MCF 10A (cell line): ENCODE results near the gene ADAMTS6. TPM values are rescaled to one million over a fixed set of nuclear protein-coding genes. Genes with fewer than 3 reads are reported as not detected.
"Not testable (repeated sequence)": the region's sequence is repeated elsewhere in the genome, so short reads cannot be mapped to it uniquely, and the experiment has no call there.

ENCODE experiments used
- BruUV-seq: library from RNA; stranded (reverse); fragments of 400-500 nt; replicated peaks from 2 replicates; lab custom pipeline; 2021; lab: Mats Ljungman, UMichigan
- CTCF ChIA-PET: fragments of 300-600 bp; sonication (Branson Sonifier 250); formaldehyde crosslinking; extraction: SDS; loops from one replicate; lab custom pipeline; 2021; ENCODE audit warnings: antibody characterized with exemption, inconsistent platforms; lab: Yijun Ruan, JAX
- POLR2A ChIA-PET: fragments of 300-600, 350-650 bp; sonication (Branson Sonifier 250); formaldehyde crosslinking; extraction: SDS; loops from one replicate; lab custom pipeline; 2020; ENCODE audit warnings: antibody characterized with exemption, inconsistent platforms; lab: Yijun Ruan, JAX
- DNase-seq: peaks from one replicate; pipeline ENCODE4 v3.0.0-alpha.2; 2018; ENCODE audit not compliant: unreplicated experiment
- H3K27ac Mint-ChIP-seq: one replicate; pipeline ENCODE4 v1.8.0; 2022; ENCODE audit warnings: mild to moderate bottlenecking, low read depth, mixed read lengths; ENCODE audit not compliant: unreplicated experiment
- H3K27me3 Mint-ChIP-seq: one replicate; pipeline ENCODE4 v1.8.0; 2022; ENCODE audit warnings: mixed read lengths; ENCODE audit not compliant: insufficient read depth, unreplicated experiment
- H3K36me3 Mint-ChIP-seq: one replicate; pipeline ENCODE4 v1.8.0; 2022; ENCODE audit warnings: mild to moderate bottlenecking, moderate library complexity, mixed read lengths; ENCODE audit not compliant: insufficient read depth, unreplicated experiment
- H3K4me1 Mint-ChIP-seq: one replicate; pipeline ENCODE4 v1.8.0; 2022; ENCODE audit warnings: mixed read lengths; ENCODE audit not compliant: insufficient read depth, unreplicated experiment
- H3K4me3 Mint-ChIP-seq: one replicate; pipeline ENCODE4 v1.8.0; 2022; ENCODE audit warnings: mild to moderate bottlenecking, moderate library complexity, mixed read lengths; ENCODE audit not compliant: unreplicated experiment
- H3K9me3 Mint-ChIP-seq: one replicate; pipeline ENCODE4 v1.8.0; 2022; ENCODE audit warnings: mixed read lengths; ENCODE audit not compliant: unreplicated experiment
- CTCF ChIP-seq: fragments of 200-600 bp; IDR thresholded peaks from one replicate; pipeline ENCODE4 v1.8.0; 2022; ENCODE audit warnings: antibody characterized with exemption, mild to moderate bottlenecking; ENCODE audit not compliant: unreplicated experiment
- intact Hi-C: fragments of 100-400 bp; cut with micrococcal nuclease; formaldehyde crosslinking; loops from 2 replicates; pipeline ENCODE4 v1.14.1; 2022
- total RNA-seq: library from RNA; stranded (reverse); gene quantifications from 2 replicates; pipeline ENCODE4 v1.2.3, GENCODE V29; 2022

Gene ADAMTS6
- total RNA-seq, 1 experiment from 2014 or later = 17.8 TPM

GRCh38 chr5:65383859-65384258 lies 97.9 kb downstream of the ADAMTS6 start:
- Mint-ChIP-seq H3K9me3 (no peaks in the 10 kb centered on the region), H3K4me3 (no peak overlapping the region), H3K36me3 (no peaks in the 10 kb centered on the region), H3K27me3 (no peaks in the 10 kb centered on the region), H3K4me1 (no peaks in the 10 kb centered on the region), H3K27ac (no peak overlapping the region)
- no TSS peak for BruUV-seq
- TF ChIP-seq CTCF = no peak
- POLR2A ChIA-PET = no interaction called here
- CTCF ChIA-PET = no interaction called here
- intact Hi-C loops = no loop called here
- no peak for DNase-seq

- H3K36me3 Mint-ChIP-seq = no peaks in the 10 kb centered on the region
- ChIA-PET CTCF (interaction anchor here (0.7 kb wide), 1 partner anchor 100 kb away, joined by 3 read pairs; no protein-coding TSS in a partner anchor), POLR2A (no interaction called here)
- intact Hi-C loops = no loop called here
- no peak overlapping the region for H3K27ac Mint-ChIP-seq
- no peak for DNase-seq
- H3K4me3 Mint-ChIP-seq = no peak overlapping the region
- no peaks in the 10 kb centered on the region for H3K27me3 Mint-ChIP-seq
- no peak for TF ChIP-seq CTCF
- H3K9me3 Mint-ChIP-seq = no peaks in the 10 kb centered on the region
- H3K4me1 Mint-ChIP-seq = no peaks in the 10 kb centered on the region
- no TSS peak for BruUV-seq
Measured at GRCh38 chr5:65382582-65382981, 99.1 kb downstream of the ADAMTS6 start.

- CTCF ChIA-PET, H3K4me3 Mint-ChIP-seq, H3K27me3 Mint-ChIP-seq, H3K4me1 Mint-ChIP-seq, H3K9me3 Mint-ChIP-seq, POLR2A ChIA-PET, intact Hi-C loops, DNase-seq, BruUV-seq, H3K36me3 Mint-ChIP-seq, H3K27ac Mint-ChIP-seq: not testable (repeated sequence)
Measured at GRCh38 chr5:65370505-65370904, 111.2 kb downstream of the ADAMTS6 start.

- no peaks in the 10 kb centered on the region for H3K9me3 Mint-ChIP-seq
- ChIA-PET POLR2A (interaction anchor here (0.7 kb wide), 1 partner anchor 17 kb away, joined by 3 read pairs; no protein-coding TSS in a partner anchor), CTCF (interaction anchor here (0.6 kb wide), 1 partner anchor 723 kb away, joined by 3 read pairs; no protein-coding TSS in a partner anchor)
- DNase-seq = no peak
- H3K4me3 Mint-ChIP-seq = no peak overlapping the region
- no peak for TF ChIP-seq CTCF
- intact Hi-C loops = no loop called here
- H3K27me3 Mint-ChIP-seq = no peaks in the 10 kb centered on the region
- no TSS peak for BruUV-seq
- no peak overlapping the region for H3K27ac Mint-ChIP-seq
- peaks cover 8% of the 10 kb centered on the region for H3K36me3 Mint-ChIP-seq
- H3K4me1 Mint-ChIP-seq = no peaks in the 10 kb centered on the region
Measured at GRCh38 chr5:65366655-65367054, 115.1 kb downstream of the ADAMTS6 start.

- Mint-ChIP-seq H3K4me3 (no peak overlapping the region), H3K27me3 (no peaks in the 10 kb centered on the region), H3K4me1 (no peaks in the 10 kb centered on the region), H3K36me3 (peaks cover 8% of the 10 kb centered on the region), H3K27ac (no peak overlapping the region), H3K9me3 (no peaks in the 10 kb centered on the region)
- ChIA-PET CTCF (interaction anchor here (0.6 kb wide), 1 partner anchor 262 kb away, joined by 3 read pairs; no protein-coding TSS in a partner anchor), POLR2A (no interaction called here)
- intact Hi-C loops = no loop called here
- no peak for TF ChIP-seq CTCF
- no TSS peak for BruUV-seq
- DNase-seq = no peak
Measured at GRCh38 chr5:65364907-65365306, 116.8 kb downstream of the ADAMTS6 start.
